A673 (cell line): ENCODE data around the gene EIPR1.

ENCODE experiments used
- EZH2 ChIP-seq: fragments of 200-600 bp; sonication (generic); IDR thresholded peaks from 2 replicates; pipeline ENCODE4 v1.6.1; 2017; ENCODE audit warnings: borderline replicate concordance, low read depth, mild to moderate bottlenecking, mixed read lengths, antibody characterized with exemption, low read length; ENCODE audit not compliant: poor library complexity, severe bottlenecking
- TF ChIP-seq, protein P1 (sequence below): fragments of 300-800, 200-600 bp; sonication (generic); conservative IDR thresholded peaks from 2 replicates; pipeline ENCODE4 v1.5.1; 2017; ENCODE audit warnings: low read depth, mild to moderate bottlenecking, antibody characterized with exemption, low read length, moderate library complexity, mixed read lengths

DNA sequence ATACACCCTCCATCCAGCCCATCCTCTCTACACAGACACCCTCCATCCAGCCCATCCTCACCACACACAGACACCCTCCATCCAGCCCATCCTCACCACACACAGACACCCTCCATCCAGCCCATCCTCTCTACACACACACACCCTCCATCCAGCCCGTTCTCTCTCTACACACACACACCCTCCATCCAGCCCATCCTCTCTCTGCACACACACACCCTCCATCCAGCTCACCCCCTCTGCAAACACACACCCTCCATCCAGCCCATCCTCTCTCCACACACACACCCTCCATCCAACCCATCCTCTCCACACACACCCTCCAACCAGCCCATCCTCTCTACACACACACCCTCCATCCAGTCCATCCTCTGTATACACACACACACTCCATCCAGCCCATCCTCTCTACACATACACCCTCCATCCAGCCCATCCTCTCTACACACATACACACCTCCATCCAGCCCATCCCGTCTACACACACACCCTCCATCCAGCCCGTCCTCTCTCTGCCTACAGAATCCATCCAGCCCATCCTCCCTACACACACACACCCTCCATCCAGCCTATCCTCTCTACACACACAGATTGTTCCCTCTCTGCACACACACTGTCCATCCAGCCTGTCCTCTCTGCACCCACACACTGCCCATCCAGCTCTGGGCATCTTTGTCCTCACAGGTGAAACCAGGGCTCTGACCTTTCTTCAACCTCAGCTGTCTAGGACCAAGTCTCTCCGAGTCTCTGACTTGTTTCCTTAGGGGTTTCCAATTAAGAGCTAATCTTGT, 81.2 kb downstream of the EIPR1 start:
- TF ChIP-seq, protein P1, sequence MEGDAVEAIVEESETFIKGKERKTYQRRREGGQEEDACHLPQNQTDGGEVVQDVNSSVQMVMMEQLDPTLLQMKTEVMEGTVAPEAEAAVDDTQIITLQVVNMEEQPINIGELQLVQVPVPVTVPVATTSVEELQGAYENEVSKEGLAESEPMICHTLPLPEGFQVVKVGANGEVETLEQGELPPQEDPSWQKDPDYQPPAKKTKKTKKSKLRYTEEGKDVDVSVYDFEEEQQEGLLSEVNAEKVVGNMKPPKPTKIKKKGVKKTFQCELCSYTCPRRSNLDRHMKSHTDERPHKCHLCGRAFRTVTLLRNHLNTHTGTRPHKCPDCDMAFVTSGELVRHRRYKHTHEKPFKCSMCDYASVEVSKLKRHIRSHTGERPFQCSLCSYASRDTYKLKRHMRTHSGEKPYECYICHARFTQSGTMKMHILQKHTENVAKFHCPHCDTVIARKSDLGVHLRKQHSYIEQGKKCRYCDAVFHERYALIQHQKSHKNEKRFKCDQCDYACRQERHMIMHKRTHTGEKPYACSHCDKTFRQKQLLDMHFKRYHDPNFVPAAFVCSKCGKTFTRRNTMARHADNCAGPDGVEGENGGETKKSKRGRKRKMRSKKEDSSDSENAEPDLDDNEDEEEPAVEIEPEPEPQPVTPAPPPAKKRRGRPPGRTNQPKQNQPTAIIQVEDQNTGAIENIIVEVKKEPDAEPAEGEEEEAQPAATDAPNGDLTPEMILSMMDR = no peak
- no peak for TF ChIP-seq EZH2
